ENCODE results near the gene ALAD.

The ALAD gene

GRCh38 chr9:113352411-113352810 is 48.7 kb downstream of the ALAD start:
- TF ChIP-seq SIN3A (IDR thresholded peaks at IDR 0.05; ENCODE audit: borderline replicate concordance, insufficient read depth, low read length): no peak
- TF ChIP-seq FOXP2 (optimal IDR thresholded peaks at IDR 0.05; ENCODE audit: borderline replicate concordance, extremely low read depth, extremely low read length, insufficient read depth): no peak
- no peak for TF ChIP-seq TAF1 (IDR thresholded peaks at IDR 0.05; ENCODE audit: borderline replicate concordance, insufficient read depth, low read length)
- TF ChIP-seq POLR2AphosphoS5 (IDR thresholded peaks at IDR 0.05; ENCODE audit: low read depth, low read length): no peak
- no peak for TF ChIP-seq REST (IDR thresholded peaks at IDR 0.05; ENCODE audit: insufficient read depth in 1 of 2, low read depth in 2 of 2, low read length in 2 of 2)

- TF ChIP-seq FOXP2 (optimal IDR thresholded peaks at IDR 0.05; ENCODE audit: borderline replicate concordance, extremely low read depth, extremely low read length, insufficient read depth) (no peak), POLR2AphosphoS5 (IDR thresholded peaks at IDR 0.05; ENCODE audit: low read depth, low read length) (no peak), REST (IDR thresholded peaks at IDR 0.05; ENCODE audit: insufficient read depth in 1 of 2, low read depth in 2 of 2, low read length in 2 of 2) (no peak), SIN3A (IDR thresholded peaks at IDR 0.05; ENCODE audit: borderline replicate concordance, insufficient read depth, low read length) (no peak)
Observed at GRCh38 chr9:113352006-113352405, 49.1 kb downstream of the ALAD start.

- no peak for TF ChIP-seq SIN3A (IDR thresholded peaks at IDR 0.05; ENCODE audit: borderline replicate concordance, insufficient read depth, low read length)
- no peak for TF ChIP-seq FOXP2 (optimal IDR thresholded peaks at IDR 0.05; ENCODE audit: borderline replicate concordance, extremely low read depth, extremely low read length, insufficient read depth)
Observed at GRCh38 chr9:113350937-113351336, 50.1 kb downstream of the ALAD start.

- no peak for TF ChIP-seq FOXP2 (optimal IDR thresholded peaks at IDR 0.05; ENCODE audit: borderline replicate concordance, extremely low read depth, extremely low read length, insufficient read depth)
- TF ChIP-seq REST (IDR thresholded peaks at IDR 0.05; ENCODE audit: insufficient read depth in 1 of 2, low read depth in 2 of 2, low read length in 2 of 2): no peak
- TF ChIP-seq POLR2AphosphoS5 (IDR thresholded peaks at IDR 0.05; ENCODE audit: low read depth, low read length): no peak
- TF ChIP-seq TAF1 (IDR thresholded peaks at IDR 0.05; ENCODE audit: borderline replicate concordance, insufficient read depth, low read length): no peak
- TF ChIP-seq SIN3A (IDR thresholded peaks at IDR 0.05; ENCODE audit: borderline replicate concordance, insufficient read depth, low read length): no peak
Observed at GRCh38 chr9:113350107-113350661, 50.9 kb downstream of the ALAD start.

GRCh38 chr9:113349445-113350094 is 51.5 kb downstream of the ALAD start, which contains the start of gene BSPRY:
Gene BSPRY (plus strand): TSS chr9:113349541. CDS start chr9:113349580, 39 bp downstream.
- TF ChIP-seq FOXP2 (optimal IDR thresholded peaks at IDR 0.05; ENCODE audit: borderline replicate concordance, extremely low read depth, extremely low read length, insufficient read depth): no peak
- TF ChIP-seq REST (IDR thresholded peaks at IDR 0.05; ENCODE audit: insufficient read depth in 1 of 2, low read depth in 2 of 2, low read length in 2 of 2): no peak
- no peak for TF ChIP-seq SIN3A (IDR thresholded peaks at IDR 0.05; ENCODE audit: borderline replicate concordance, insufficient read depth, low read length)
- no peak for TF ChIP-seq POLR2AphosphoS5 (IDR thresholded peaks at IDR 0.05; ENCODE audit: low read depth, low read length)
- no peak for TF ChIP-seq TAF1 (IDR thresholded peaks at IDR 0.05; ENCODE audit: borderline replicate concordance, insufficient read depth, low read length)

Data from PFSK-1 (cell line).